HG02642 (cell line): ENCODE data around the gene CYS1.
A peak's percentile ranks its signal among the peaks of the same experiment; 100 is the strongest.
"Not testable (repeated sequence)": the region's sequence is repeated elsewhere in the genome, so short reads cannot be mapped to it uniquely, and the experiment has no call there.

ENCODE experiments used
- ATAC-seq: cut with Tn5 transposase; IDR thresholded peaks from one replicate; pipeline ENCODE4 v1.9.1; 2021; ENCODE audit warnings: mild to moderate bottlenecking; ENCODE audit not compliant: unreplicated experiment, poor library complexity

CYS1 gene

DNA sequence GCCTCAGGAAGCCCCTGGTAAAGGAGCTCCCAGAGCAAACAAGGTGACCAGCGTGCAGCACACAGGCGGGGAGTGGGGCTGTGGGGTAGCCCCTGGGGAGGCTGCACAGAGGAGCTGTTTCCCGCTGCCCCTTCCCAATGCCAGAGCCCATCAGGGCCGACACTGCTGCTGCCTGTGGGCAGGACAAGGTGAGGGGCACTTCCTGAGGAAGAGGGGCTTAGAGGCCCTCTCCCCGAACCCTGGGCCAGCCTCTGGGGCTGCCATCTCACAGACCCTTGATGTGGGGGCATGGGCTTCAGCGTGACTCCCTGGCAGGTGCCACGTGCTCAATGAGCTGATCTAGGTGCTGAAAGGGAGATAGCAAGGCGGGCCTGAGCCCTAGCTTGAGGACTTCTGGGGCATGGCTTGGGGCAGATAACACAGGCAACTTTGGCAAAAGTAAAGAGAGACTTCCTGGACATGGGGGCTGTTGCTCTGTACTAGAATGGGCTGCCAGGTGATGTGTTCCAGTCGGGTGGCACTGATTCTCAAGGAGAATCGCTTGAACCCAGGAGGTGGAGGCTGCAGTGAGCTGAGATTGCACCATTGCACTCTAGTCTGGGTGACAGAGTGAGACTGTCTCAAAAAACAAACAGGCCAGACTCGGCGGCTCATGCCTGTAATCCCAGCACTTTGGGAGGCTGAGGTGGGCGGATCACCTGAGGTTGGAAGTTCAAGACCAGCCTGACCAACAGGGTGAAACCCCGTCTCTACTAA lies 46.8 kb downstream of the CYS1 start:
- no peak for ATAC-seq

DNA sequence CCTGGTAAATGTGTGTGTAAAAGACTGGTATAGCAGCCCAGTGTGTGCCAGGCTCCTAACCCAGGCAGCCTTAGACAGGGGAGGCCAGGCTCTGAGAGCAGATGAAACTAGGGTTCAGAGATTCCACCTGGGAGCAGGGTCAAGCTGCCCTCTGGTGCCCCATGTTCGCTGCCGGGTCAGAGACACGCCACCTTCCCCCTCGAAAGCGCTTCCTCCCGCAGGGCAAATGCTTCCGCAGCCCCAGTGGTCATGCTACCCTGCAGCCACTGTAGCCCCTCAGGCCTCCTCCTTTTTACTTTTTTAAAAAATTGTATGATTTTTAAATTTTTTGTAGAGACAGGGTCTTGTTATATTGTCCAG lies 47.5 kb downstream of the CYS1 start:
- no peak for ATAC-seq

DNA sequence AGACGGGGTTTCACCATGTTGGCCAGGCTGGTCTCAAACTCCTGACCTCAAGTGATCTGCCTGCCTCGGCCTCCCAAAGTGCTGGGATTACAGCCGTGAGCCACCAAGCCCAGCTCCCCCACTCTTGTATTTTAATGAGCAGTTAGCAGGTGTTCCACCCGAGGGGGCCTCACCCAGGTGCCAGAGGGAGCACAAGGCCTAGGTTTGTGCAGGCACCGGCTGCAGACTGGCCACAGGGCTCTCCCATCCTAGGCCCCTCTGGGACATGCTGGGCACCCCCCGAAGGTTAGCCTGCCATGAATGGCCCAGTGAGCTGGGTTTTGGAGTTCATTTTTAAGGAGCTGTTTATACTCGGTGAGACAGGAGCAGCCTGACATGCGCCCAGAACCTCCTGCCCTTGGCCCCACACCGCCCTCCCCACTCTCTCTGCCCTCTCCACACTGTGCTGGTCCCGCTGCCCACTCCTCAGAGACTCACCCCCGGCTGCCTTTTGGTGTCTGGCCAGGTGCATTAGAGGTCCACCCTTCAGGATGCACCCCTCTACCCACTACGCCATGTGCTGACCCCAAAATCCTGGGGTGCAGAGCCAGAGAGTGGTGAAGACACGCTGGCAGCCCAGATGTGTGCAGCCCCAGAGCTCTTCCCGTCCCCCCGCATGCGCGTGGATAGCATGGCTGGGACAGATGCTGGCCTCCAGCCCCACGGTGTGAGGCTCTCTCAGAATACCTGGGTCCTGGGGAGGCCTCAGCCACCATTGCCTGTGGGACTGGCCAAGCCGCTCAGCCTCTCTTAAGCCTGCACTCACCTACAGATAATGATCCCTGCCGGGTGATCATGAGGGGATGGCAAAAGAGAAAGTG lies 48.1 kb downstream of the CYS1 start:
- ATAC-seq: no peak

GRCh38 chr2:10030798-10031197 lies 49.4 kb downstream of the CYS1 start:
- not testable (repeated sequence) for ATAC-seq

DNA sequence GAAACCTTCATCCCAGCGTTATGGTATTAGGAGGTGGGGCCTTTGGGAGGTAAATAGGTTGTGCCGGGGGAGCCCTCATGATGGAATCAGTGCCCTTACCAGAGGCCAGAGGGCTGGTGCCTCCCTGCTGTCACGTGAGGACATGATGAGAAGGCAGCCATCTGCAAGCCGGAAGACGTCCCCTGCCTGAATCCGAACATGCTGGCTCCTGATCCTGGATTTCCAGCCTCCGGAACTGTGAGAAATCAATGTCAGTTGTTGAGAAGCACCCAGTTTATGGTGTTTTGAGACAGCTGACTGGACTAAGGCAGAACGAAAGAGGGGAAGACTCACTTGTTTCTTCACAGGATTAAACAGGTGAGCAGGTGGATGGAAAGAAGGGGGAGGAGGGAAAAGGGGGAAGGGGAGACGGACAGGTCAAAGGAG lies 49.9 kb downstream of the CYS1 start:
- ATAC-seq: no peak

DNA sequence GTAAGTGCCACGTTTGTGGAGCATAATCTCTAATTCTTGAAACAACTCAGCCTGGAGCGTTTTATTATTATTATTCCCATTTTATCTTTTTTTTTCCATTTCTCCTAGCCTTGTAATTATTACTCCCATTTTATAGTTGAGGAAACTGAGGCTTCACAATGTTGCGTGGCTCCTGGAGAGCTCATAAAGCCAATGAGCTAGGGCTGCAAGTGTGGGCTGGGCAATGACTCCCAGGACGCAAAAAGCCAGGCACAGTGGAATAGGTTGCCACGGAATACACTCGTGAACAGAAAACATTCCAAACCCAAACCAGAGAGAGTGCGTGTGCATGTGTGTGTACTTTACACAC lies 50.4 kb downstream of the CYS1 start:
- no peak for ATAC-seq

GRCh38 chr2:10028988-10029874 lies 51.0 kb downstream of the CYS1 start:
- peak; percentile 69 for ATAC-seq

DNA sequence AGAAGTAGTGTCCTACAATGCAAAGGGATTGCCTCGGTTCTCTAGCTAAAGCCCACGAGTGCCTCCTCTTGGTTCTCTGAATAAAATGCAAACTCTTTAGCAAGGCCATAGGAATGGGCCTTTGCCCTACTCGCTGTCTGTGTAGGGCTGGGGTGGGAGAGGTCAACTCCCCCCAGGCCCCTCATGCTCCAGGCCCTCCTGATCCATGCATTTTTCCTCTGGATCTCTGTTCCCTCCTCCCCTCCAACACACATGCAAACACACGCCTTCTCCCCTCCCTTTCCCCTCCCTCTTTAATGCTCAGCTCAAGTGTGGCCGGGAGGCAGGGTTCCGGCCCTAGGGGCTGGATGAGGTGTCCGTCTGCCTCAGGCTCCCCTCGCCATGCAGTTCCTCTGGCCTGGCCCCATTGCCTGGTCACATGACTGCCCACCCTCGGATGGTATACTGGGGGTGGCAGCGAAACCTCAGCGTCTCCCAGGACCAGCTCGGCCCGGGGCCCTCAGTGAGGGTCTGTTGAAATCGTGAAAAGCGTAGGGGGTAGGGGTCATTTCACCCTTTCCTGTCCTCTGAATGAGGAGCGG lies 51.7 kb downstream of the CYS1 start:
- no peak for ATAC-seq

- ATAC-seq: no peak
These were observed 52.4 kb downstream of the CYS1 start for GRCh38 chr2:10027660-10028330.

DNA sequence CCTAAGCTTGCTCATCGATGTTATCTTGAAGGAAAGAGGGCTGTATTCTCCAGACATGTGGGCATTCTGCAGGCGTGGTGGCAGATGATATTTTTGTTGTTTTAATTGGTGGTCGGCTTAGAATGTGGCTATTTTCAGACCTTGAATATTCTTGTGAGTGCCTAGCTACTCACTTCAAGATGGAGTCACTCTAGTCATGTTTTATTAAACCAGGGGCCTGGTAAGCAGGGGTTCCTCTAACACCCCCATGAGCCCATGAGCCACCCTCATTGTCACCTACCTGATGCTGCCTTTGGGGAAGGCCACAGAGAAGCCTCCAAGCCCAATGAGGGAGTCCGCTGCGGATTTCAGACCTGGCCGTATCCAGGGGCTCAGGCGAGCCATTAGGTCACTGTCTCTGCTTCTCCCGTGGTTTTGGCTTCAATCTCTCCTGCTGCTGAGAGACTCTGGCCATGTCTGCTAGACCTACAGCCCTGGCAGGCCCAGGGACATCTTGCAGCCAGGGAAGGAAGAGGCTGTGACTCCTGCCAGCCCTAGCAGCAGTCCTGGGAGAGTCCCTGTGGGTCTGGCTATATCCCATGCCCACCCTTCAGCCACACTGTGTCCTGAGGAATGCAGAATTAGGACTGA lies 53.2 kb downstream of the CYS1 start:
- no peak for ATAC-seq

GRCh38 chr2:10022966-10023662 lies 57.1 kb downstream of the CYS1 start:
- no peak for ATAC-seq

- no peak for ATAC-seq
These were observed 57.8 kb downstream of the CYS1 start for GRCh38 chr2:10022445-10022844.

- no peak for ATAC-seq
These were observed 58.2 kb downstream of the CYS1 start for GRCh38 chr2:10022041-10022421.

GRCh38 chr2:10019602-10020400 lies 60.4 kb downstream of the CYS1 start:
- no peak for ATAC-seq

- no peak for ATAC-seq
These were observed 61.0 kb downstream of the CYS1 start for GRCh38 chr2:10019174-10019573.

GRCh38 chr2:10017313-10017941 lies 62.8 kb downstream of the CYS1 start:
- ATAC-seq: no peak

DNA sequence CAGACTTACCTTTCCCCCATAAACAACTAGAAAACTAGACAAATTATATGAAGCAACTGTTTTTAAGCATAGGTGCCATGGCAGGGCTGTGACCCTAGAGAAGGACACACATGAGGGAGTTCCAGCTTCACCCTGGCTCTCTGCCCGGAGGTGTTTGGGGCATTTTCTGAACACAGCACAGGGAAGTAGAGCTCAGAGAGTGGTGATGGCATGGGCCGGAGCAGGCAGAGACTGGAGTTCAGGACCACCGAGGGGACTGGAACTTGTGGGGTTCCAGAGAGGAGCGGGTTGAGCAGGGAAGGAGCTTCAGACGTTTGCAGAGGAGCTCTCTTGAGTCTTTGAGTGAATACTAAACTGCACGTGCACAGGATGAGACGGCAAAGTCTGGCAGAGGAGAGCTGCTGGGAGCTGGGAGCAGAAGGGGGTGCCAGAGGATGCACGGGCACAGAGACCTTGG lies 63.4 kb downstream of the CYS1 start:
- no peak for ATAC-seq
